GM12878 (cell line): Measurements from ENCODE around the gene TMEM97. TPM values are rescaled to one million over a fixed set of nuclear protein-coding genes. Genes with fewer than 3 reads are reported as not detected.

Source experiments
- CHD1 ChIP-seq: IDR thresholded peaks from 2 replicates; pipeline ENCODE4 v1.6.1; 2012; ENCODE audit warnings: low read depth, low read length, improper control_type of control experiment
- CUX1 ChIP-seq: IDR thresholded peaks from 2 replicates; pipeline ENCODE4 v1.6.1; 2012; ENCODE audit warnings: improper control_type of control experiment, low read depth, low read length; ENCODE audit not compliant: insufficient replicate concordance
- EP300 ChIP-seq, 2 experiments: fragments of 150-350 bp in 1 of 2; IDR thresholded peaks; 2 replicates each; pipeline ENCODE4 v1.6.1; 2011 to 2012; ENCODE audit warnings: low read depth in 2 of 2, low read length in 2 of 2, borderline replicate concordance in 1 of 2, improper control_type of control experiment in 1 of 2, inconsistent platforms in 1 of 2; ENCODE audit not compliant: control insufficient read depth in 1 of 2
- KAT2A ChIP-seq: conservative IDR thresholded peaks from 2 replicates; pipeline ENCODE4 v1.6.1; 2011; ENCODE audit warnings: low read depth, low read length; ENCODE audit not compliant: control insufficient read depth
- MYC ChIP-seq: IDR thresholded peaks from 2 replicates; pipeline ENCODE4 v1.6.1; 2011; ENCODE audit warnings: mild to moderate bottlenecking, low read length, moderate library complexity, inconsistent platforms; ENCODE audit not compliant: insufficient read depth, insufficient replicate concordance, insufficient read length, severe bottlenecking
- NFYA ChIP-seq: IDR thresholded peaks from 2 replicates; pipeline ENCODE4 v1.6.1; 2011; ENCODE audit warnings: low read depth, mild to moderate bottlenecking, low read length, improper control_type of control experiment, borderline replicate concordance
- NR2C1 ChIP-seq: fragments of 450-650 bp; IDR thresholded peaks from 2 replicates; pipeline ENCODE4 v1.6.1; 2017; ENCODE audit warnings: antibody characterized with exemption, mild to moderate bottlenecking, moderate library complexity
- PML ChIP-seq: IDR thresholded peaks from 2 replicates; pipeline ENCODE4 v1.6.1; 2012; ENCODE audit warnings: low read length, inconsistent platforms
- POLR2AphosphoS5 ChIP-seq: IDR thresholded peaks from 2 replicates; pipeline ENCODE4 v1.6.1; 2011; ENCODE audit warnings: mild to moderate bottlenecking, low read length, inconsistent platforms
- PRDM15 ChIP-seq: fragments of 450-650 bp; formaldehyde crosslinking; IDR thresholded peaks from 2 replicates; pipeline ENCODE4 v1.4.0; 2020; ENCODE audit warnings: mild to moderate bottlenecking, moderate library complexity
- RCOR1 ChIP-seq: conservative IDR thresholded peaks from 2 replicates; pipeline ENCODE4 v1.6.1; 2012; ENCODE audit warnings: low read depth, low read length, improper control_type of control experiment
- SKIL ChIP-seq: fragments of 450-650 bp; IDR thresholded peaks from 2 replicates; pipeline ENCODE4 v1.6.1; 2017; ENCODE audit warnings: mild to moderate bottlenecking, low read depth, inconsistent platforms; ENCODE audit not compliant: poor library complexity, severe bottlenecking
- STAT3 ChIP-seq: IDR thresholded peaks from 2 replicates; pipeline ENCODE4 v1.6.1; 2011; ENCODE audit warnings: low read depth, low read length, improper control_type of control experiment
- USF2 ChIP-seq: IDR thresholded peaks from 2 replicates; pipeline ENCODE4 v1.6.1; 2011; ENCODE audit warnings: low read depth, low read length, improper control_type of control experiment, borderline replicate concordance
- YY1 ChIP-seq: IDR thresholded peaks from 2 replicates; pipeline ENCODE4 v1.6.1; 2011; ENCODE audit warnings: low read depth, mild to moderate bottlenecking, low read length
- ZNF384 ChIP-seq: IDR thresholded peaks from 2 replicates; pipeline ENCODE4 v1.6.1; 2012; ENCODE audit warnings: low read depth, mild to moderate bottlenecking, low read length, improper control_type of control experiment, borderline replicate concordance
- polyA plus RNA-seq, 11 experiments: library from polyadenylated mRNA; depleted of rRNA in 4 of 11; unstranded in 6 of 11; stranded (reverse) in 5 of 11; fragments of >200 nt; fragmentation: Nextera tagmentation in 4 of 11; fragmentation: Illumina TruSeq in 1 of 11; extraction: Ambion mirVana in 4 of 11; extraction: Trizol in 1 of 11; gene quantifications; 1 replicate in 1 of 11; 2 replicates in 10 of 11; pipeline versions ENCODE4 v1.2.1 to v1.2.3, GENCODE V29; 2011 to 2016; ENCODE audit warnings: inconsistent platforms in 2 of 11, missing spikeins in 2 of 11, low read depth in 1 of 11
- total RNA-seq, 4 experiments: library from RNA; depleted of rRNA in 3 of 4; stranded (reverse); fragments of >200 nt in 3 of 4; fragmentation: Illumina TruSeq in 1 of 4; extraction: Trizol in 1 of 4; gene quantifications; 2 replicates each; pipeline versions ENCODE4 v1.2.1 to v1.2.3, GENCODE V29; 2013 to 2021

The TMEM97 gene
- total and polyA plus RNA-seq, 10 of the 15 experiments (the other 5 are each of a cell fraction or from before 2014, with no cell fraction given) = 58.0 to 134 (median 86.0) TPM

GRCh38 chr17:28357061-28357900, 38.3 kb downstream of the TMEM97 start, which contains the start of gene POLDIP2 (continued):
- TF ChIP-seq NFYA (no peak), YY1 (peak; percentile 98), USF2 (peak; percentile 80), CHD1 (no peak), POLR2AphosphoS5 (peak; percentile 79; the same call in 1 of the 2 replicates), STAT3 (no peak), PRDM15 (CRISPR knock-in tag) (no peak), KAT2A (no peak), MYC (peak; percentile 71), SKIL (peak; percentile 44), RCOR1 (no peak), CUX1 (no peak), ZNF384 (no peak), NR2C1 (peak; percentile 87), PML (peak; percentile 73), EP300 (IDR thresholded peaks at IDR 0.05; ENCODE audit: borderline replicate concordance in 1 of 2, control insufficient read depth in 1 of 2, low read depth in 2 of 2, low read length in 2 of 2) (no peak)
